GM12878 (cell line): ENCODE data around the gene MYOM1. TPM values are rescaled to one million over a fixed set of nuclear protein-coding genes. Genes with fewer than 3 reads are reported as not detected.
A peak's percentile ranks its signal among the peaks of the same experiment; 100 is the strongest.

Experiments
- ATAC-seq: fragments of 200-7000 bp; cut with Tn5 transposase; 3 replicates; pipeline ENCODE4 v1.9.1; 2020; ENCODE audit warnings: mild to moderate bottlenecking, moderate library complexity
- BruUV-seq: library from RNA; stranded (reverse); fragments of 400-500 nt; replicated peaks from 2 replicates; lab custom pipeline; 2021; lab: Mats Ljungman, UMichigan
- CTCF ChIA-PET: fragments of 300-600 bp; sonication (Branson Sonifier 250); formaldehyde crosslinking; extraction: SDS; loops from one replicate; lab custom pipeline; 2021; ENCODE audit warnings: inconsistent platforms; lab: Yijun Ruan, JAX
- POLR2A ChIA-PET: fragments of 350-600 bp; formaldehyde crosslinking; extraction: SDS; loops from one replicate; lab custom pipeline; 2021; ENCODE audit warnings: inconsistent platforms; lab: Charles Lee
- RAD21 ChIA-PET: fragments of 300-600 bp; sonication (Branson Sonifier 250); formaldehyde crosslinking; loops from one replicate; lab custom pipeline; 2023; ENCODE audit warnings: antibody characterized with exemption; ENCODE audit not compliant: unreplicated experiment; lab: Charles Lee
- SMC1A ChIA-PET: fragments of 300-600 bp; sonication (Branson Sonifier 250); formaldehyde crosslinking; loops from one replicate; lab custom pipeline; 2023; ENCODE audit not compliant: unreplicated experiment, uncharacterized antibody; lab: Charles Lee
- DNase-seq: peaks from one replicate; pipeline ENCODE4 v3.0.0-alpha.2; 2011; ENCODE audit warnings: low read depth, low spot score
- FAIRE-seq: peaks from 3 replicates; lab custom pipeline; 2011; peaks lifted over from hg19 to GRCh38; lab: Jason Lieb, UNC
- H2AFZ ChIP-seq: 2 replicates; pipeline ENCODE4 v1.6.0; 2011; ENCODE audit warnings: low read depth, low read length, control low read depth; ENCODE audit not compliant: control insufficient read depth
- H3K27ac ChIP-seq: 2 replicates; pipeline ENCODE4 v1.5.1; 2011; ENCODE audit warnings: control low read depth; ENCODE audit not compliant: control insufficient read depth, insufficient read depth
- H3K27me3 ChIP-seq, 2 experiments: replicated peaks in 1 of 2; 2 replicates each; pipeline versions ENCODE4 v1.6.0 to v1.6.1; 2011; ENCODE audit warnings: low read length in 1 of 2; ENCODE audit not compliant: control insufficient read depth in 2 of 2, insufficient read depth in 2 of 2
- H3K36me3 ChIP-seq, 2 experiments: 2 replicates each; pipeline ENCODE4 v1.5.1; 2011; ENCODE audit warnings: low read length in 1 of 2; ENCODE audit not compliant: control insufficient read depth in 2 of 2, insufficient read depth in 2 of 2
- H3K4me1 ChIP-seq: 2 replicates; pipeline ENCODE4 v1.6.1; 2011; ENCODE audit warnings: mild to moderate bottlenecking, low read length, moderate library complexity, mixed read lengths; ENCODE audit not compliant: control insufficient read depth, insufficient read depth
- H3K4me2 ChIP-seq: 2 replicates; pipeline ENCODE4 v1.6.0; 2011; ENCODE audit warnings: control low read depth; ENCODE audit not compliant: control insufficient read depth, insufficient read depth
- H3K4me3 ChIP-seq: fragments of 200-600 bp; sonication (generic); 2 replicates; pipeline ENCODE4 v1.5.1; 2016
- H3K79me2 ChIP-seq: 2 replicates; pipeline ENCODE4 v1.6.0; 2011; ENCODE audit warnings: low read length; ENCODE audit not compliant: control insufficient read depth, insufficient read depth
- H3K9ac ChIP-seq: 2 replicates; pipeline ENCODE4 v1.8.0; 2011; ENCODE audit warnings: low read length, control low read depth, mixed read lengths; ENCODE audit not compliant: control insufficient read depth, insufficient read depth
- H3K9me3 ChIP-seq: replicated peaks from 3 replicates; pipeline ENCODE4 v1.5.1; 2011; ENCODE audit warnings: mild to moderate bottlenecking, low read length; ENCODE audit not compliant: control insufficient read depth, insufficient read depth
- H4K20me1 ChIP-seq: 2 replicates; pipeline ENCODE4 v1.6.0; 2011; ENCODE audit not compliant: control insufficient read depth, insufficient read depth
- ATF2 ChIP-seq: IDR thresholded peaks from 2 replicates; pipeline ENCODE4 v1.6.1; 2012; ENCODE audit warnings: low read length, inconsistent platforms
- CREB1 ChIP-seq: IDR thresholded peaks from 2 replicates; pipeline ENCODE4 v1.6.1; 2012; ENCODE audit warnings: low read depth, mild to moderate bottlenecking, inconsistent platforms
- HDAC2 ChIP-seq: fragments of 200-600 bp; sonication (generic); IDR thresholded peaks from 2 replicates; pipeline ENCODE4 v1.6.1; 2017
- HSF1 ChIP-seq: fragments of 150-350 bp; IDR thresholded peaks from 2 replicates; pipeline ENCODE4 v1.6.1; 2014; ENCODE audit warnings: mild to moderate bottlenecking, low read depth, low read length
- NFIC ChIP-seq: IDR thresholded peaks from 2 replicates; pipeline ENCODE4 v1.6.1; 2012; ENCODE audit warnings: low read depth, mild to moderate bottlenecking, inconsistent platforms, low read length, moderate library complexity
- PAX5 ChIP-seq: IDR thresholded peaks from 2 replicates; pipeline ENCODE4 v1.6.1; 2011; ENCODE audit warnings: low read depth, low read length, borderline replicate concordance
- PML ChIP-seq: IDR thresholded peaks from 2 replicates; pipeline ENCODE4 v1.6.1; 2012; ENCODE audit warnings: low read length, inconsistent platforms
- RB1 ChIP-seq: fragments of 450-650 bp; formaldehyde crosslinking; IDR thresholded peaks from 2 replicates; pipeline ENCODE4 v1.6.1; 2017; ENCODE audit warnings: mild to moderate bottlenecking, borderline replicate concordance
- RCOR1 ChIP-seq: conservative IDR thresholded peaks from 2 replicates; pipeline ENCODE4 v1.6.1; 2012; ENCODE audit warnings: low read depth, low read length, improper control_type of control experiment
- RELA ChIP-seq: fragments of 450-650 bp; IDR thresholded peaks from 2 replicates; pipeline ENCODE4 v1.8.0; 2014; ENCODE audit warnings: borderline replicate concordance; ENCODE audit not compliant: partially characterized antibody
- SMARCA5 ChIP-seq: fragments of 450-650 bp; IDR thresholded peaks from 2 replicates; pipeline ENCODE4 v1.6.1; 2017; ENCODE audit warnings: mild to moderate bottlenecking
- TCF12 ChIP-seq: IDR thresholded peaks from 2 replicates; pipeline ENCODE4 v1.6.1; 2011; ENCODE audit warnings: low read depth, mild to moderate bottlenecking, low read length
- TCF7 ChIP-seq: IDR thresholded peaks from 2 replicates; pipeline ENCODE4 v1.6.1; 2014; ENCODE audit warnings: antibody characterized with exemption, borderline replicate concordance
- YBX1 ChIP-seq: fragments of 450-650 bp; IDR thresholded peaks from 2 replicates; pipeline ENCODE4 v1.6.1; 2016; ENCODE audit warnings: antibody characterized with exemption
- ZNF207 ChIP-seq: fragments of 450-650 bp; IDR thresholded peaks from 2 replicates; pipeline ENCODE4 v1.6.1; 2014; ENCODE audit warnings: antibody characterized with exemption, mild to moderate bottlenecking, borderline replicate concordance
- WGBS: methylation state at CpG from one replicate; pipeline ENCODE4 v1.1.6; 2016; ENCODE audit warnings: low lambda C conversion rate; ENCODE audit not compliant: insufficient replicate concordance, insufficient coverage; ENCODE audit errors: missing lambda C conversion rate; 5-methylcytosine and 5-hydroxymethylcytosine counted together
- in situ Hi-C: fragments of 300-500 bp; cut with MboI; formaldehyde crosslinking; loops from 9 replicates; pipeline ENCODE4 v1.14.3; 2018; ENCODE audit warnings: mixed read lengths
- intact Hi-C: fragments of 100-400 bp; cut with micrococcal nuclease; formaldehyde crosslinking; loops from one replicate; pipeline ENCODE4 v1.14.2; 2022; ENCODE audit not compliant: unreplicated experiment
- polyA plus RNA-seq, 11 experiments: library from polyadenylated mRNA; depleted of rRNA in 4 of 11; unstranded in 6 of 11; stranded (reverse) in 5 of 11; fragments of >200 nt; fragmentation: Nextera tagmentation in 4 of 11; fragmentation: Illumina TruSeq in 1 of 11; extraction: Ambion mirVana in 4 of 11; extraction: Trizol in 1 of 11; gene quantifications; 1 replicate in 1 of 11; 2 replicates in 10 of 11; pipeline versions ENCODE4 v1.2.1 to v1.2.3, GENCODE V29; 2011 to 2016; ENCODE audit warnings: inconsistent platforms in 2 of 11, missing spikeins in 2 of 11, low read depth in 1 of 11
- total RNA-seq, 4 experiments: library from RNA; depleted of rRNA in 3 of 4; stranded (reverse); fragments of >200 nt in 3 of 4; fragmentation: Illumina TruSeq in 1 of 4; extraction: Trizol in 1 of 4; gene quantifications; 2 replicates each; pipeline versions ENCODE4 v1.2.1 to v1.2.3, GENCODE V29; 2013 to 2021
- TF ChIP-seq, protein P1 (sequence below): IDR thresholded peaks from 2 replicates; pipeline ENCODE4 v1.6.1; 2011; ENCODE audit warnings: low read depth, low read length, improper control_type of control experiment, borderline replicate concordance
- TF ChIP-seq, protein P2 (sequence below): fragments of 450-650 bp; IDR thresholded peaks from 2 replicates; pipeline ENCODE4 v1.6.1; 2017; ENCODE audit warnings: mild to moderate bottlenecking, moderate library complexity

MYOM1 gene
- total and polyA plus RNA-seq, 10 of the 15 experiments (the other 5 are each of a cell fraction or from before 2014, with no cell fraction given) = 0.06 to 1.0 (median 0.57) TPM

GRCh38 chr18:3152294-3152693, 67.5 kb downstream of the MYOM1 start:
- intact Hi-C loops (loop anchor here (5.0 kb wide), 3 partner anchors 60 to 160 kb away; partner anchors contain the start of gene LPIN2), in situ Hi-C loops (no loop called here)
- DNase-seq = no peak
- TF ChIP-seq, protein P1, sequence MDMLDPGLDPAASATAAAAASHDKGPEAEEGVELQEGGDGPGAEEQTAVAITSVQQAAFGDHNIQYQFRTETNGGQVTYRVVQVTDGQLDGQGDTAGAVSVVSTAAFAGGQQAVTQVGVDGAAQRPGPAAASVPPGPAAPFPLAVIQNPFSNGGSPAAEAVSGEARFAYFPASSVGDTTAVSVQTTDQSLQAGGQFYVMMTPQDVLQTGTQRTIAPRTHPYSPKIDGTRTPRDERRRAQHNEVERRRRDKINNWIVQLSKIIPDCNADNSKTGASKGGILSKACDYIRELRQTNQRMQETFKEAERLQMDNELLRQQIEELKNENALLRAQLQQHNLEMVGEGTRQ = no peak
- TF ChIP-seq HDAC2 (no peak), YBX1 (no peak), PML (no peak), TCF7 (no peak), TCF12 (no peak), RCOR1 (no peak), RELA (no peak), CREB1 (no peak), NFIC (no peak), ATF2 (no peak), HSF1 (no peak), PAX5 (no peak), SMARCA5 (no peak), RB1 (no peak), ZNF207 (no peak)
- TF ChIP-seq, protein P2, sequence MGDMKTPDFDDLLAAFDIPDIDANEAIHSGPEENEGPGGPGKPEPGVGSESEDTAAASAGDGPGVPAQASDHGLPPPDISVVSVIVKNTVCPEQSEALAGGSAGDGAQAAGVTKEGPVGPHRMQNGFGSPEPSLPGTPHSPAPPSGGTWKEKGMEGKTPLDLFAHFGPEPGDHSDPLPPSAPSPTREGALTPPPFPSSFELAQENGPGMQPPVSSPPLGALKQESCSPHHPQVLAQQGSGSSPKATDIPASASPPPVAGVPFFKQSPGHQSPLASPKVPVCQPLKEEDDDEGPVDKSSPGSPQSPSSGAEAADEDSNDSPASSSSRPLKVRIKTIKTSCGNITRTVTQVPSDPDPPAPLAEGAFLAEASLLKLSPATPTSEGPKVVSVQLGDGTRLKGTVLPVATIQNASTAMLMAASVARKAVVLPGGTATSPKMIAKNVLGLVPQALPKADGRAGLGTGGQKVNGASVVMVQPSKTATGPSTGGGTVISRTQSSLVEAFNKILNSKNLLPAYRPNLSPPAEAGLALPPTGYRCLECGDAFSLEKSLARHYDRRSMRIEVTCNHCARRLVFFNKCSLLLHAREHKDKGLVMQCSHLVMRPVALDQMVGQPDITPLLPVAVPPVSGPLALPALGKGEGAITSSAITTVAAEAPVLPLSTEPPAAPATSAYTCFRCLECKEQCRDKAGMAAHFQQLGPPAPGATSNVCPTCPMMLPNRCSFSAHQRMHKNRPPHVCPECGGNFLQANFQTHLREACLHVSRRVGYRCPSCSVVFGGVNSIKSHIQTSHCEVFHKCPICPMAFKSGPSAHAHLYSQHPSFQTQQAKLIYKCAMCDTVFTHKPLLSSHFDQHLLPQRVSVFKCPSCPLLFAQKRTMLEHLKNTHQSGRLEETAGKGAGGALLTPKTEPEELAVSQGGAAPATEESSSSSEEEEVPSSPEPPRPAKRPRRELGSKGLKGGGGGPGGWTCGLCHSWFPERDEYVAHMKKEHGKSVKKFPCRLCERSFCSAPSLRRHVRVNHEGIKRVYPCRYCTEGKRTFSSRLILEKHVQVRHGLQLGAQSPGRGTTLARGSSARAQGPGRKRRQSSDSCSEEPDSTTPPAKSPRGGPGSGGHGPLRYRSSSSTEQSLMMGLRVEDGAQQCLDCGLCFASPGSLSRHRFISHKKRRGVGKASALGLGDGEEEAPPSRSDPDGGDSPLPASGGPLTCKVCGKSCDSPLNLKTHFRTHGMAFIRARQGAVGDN = no peak
- peaks cover 12% of the 10 kb centered on the region for H3K4me1 ChIP-seq
- peak; percentile 6; the same call in 1 of the 3 replicates for ATAC-seq
- no peaks in the 10 kb centered on the region for H3K27me3 ChIP-seq
- ChIA-PET RAD21 (interaction anchor here (0.9 to 3.0 kb wide), 13 partner anchors 22 to 224 kb away, joined by 3 to 55 read pairs (median 6); partner anchors contain the start of gene MYL12A), SMC1A (interaction anchor here (0.6 to 3.0 kb wide), 30 partner anchors 9 to 511 kb away, joined by 3 to 48 read pairs (median 4); partner anchors contain the start of genes MYL12A and MYOM1), POLR2A (interaction anchor here (0.9 to 2.4 kb wide), 5 partner anchors 22 to 95 kb away, joined by 3 to 15 read pairs (median 6); partner anchors contain the start of gene MYL12A), CTCF (interaction anchor here (0.7 to 3.1 kb wide), 37 partner anchors 10 to 229 kb away, joined by 3 to 62 read pairs (median 5); partner anchors contain the start of gene MYL12A)
- no peaks in the 10 kb centered on the region for H3K79me2 ChIP-seq
- H4K20me1 ChIP-seq = no peaks in the 10 kb centered on the region
- H2AFZ ChIP-seq = no peak overlapping the region; the same call in 1 of the 2 replicates
- H3K4me2 ChIP-seq = no peak overlapping the region
- WGBS = 95% methylated on average over 1 of the region's 1 CpG
- no peaks in the 10 kb centered on the region for H3K9me3 ChIP-seq
- BruUV-seq = no TSS peak
- H3K36me3 ChIP-seq = no peaks in the 10 kb centered on the region
- no peak overlapping the region for H3K4me3 ChIP-seq
- no peak for FAIRE-seq
- H3K27ac ChIP-seq = no peak overlapping the region
- H3K9ac ChIP-seq = no peak overlapping the region
